HG03520 (cell line): ENCODE measurements around the gene AUTS2.

Experiments used
- ATAC-seq: cut with Tn5 transposase; IDR thresholded peaks from one replicate; pipeline ENCODE4 v1.9.1; 2021; ENCODE audit warnings: mild to moderate bottlenecking, moderate library complexity; ENCODE audit not compliant: unreplicated experiment

AUTS2 gene

DNA sequence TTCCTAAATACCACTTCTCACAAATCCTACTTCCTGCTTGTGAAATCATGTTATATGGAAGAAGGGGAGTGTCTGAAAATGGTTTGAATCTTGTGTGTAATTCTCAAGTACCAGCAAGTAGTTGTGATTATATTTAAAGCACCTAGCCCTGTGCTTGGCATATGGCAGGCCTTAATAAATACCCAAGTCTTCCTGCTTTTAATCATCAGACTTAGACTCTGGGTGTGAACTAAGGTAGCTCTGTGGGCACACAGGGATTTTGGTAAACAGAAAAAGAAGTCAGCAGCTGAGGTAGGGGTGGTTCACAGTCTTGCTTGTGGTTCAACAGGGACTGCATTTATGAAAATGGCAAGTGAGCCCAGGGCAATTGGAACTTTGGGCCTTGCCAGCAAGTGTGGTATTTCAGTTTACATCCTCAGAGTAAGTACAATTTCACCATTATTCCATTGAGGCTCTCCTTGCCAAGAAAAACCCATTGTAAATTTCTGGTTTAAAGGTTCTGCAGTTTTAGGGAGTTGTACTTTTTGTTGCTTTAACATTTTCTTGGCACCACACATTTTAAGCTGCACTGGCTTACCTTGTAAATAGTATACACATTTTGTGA, 215.5 kb downstream of the AUTS2 start:
- ATAC-seq, result no peak

DNA sequence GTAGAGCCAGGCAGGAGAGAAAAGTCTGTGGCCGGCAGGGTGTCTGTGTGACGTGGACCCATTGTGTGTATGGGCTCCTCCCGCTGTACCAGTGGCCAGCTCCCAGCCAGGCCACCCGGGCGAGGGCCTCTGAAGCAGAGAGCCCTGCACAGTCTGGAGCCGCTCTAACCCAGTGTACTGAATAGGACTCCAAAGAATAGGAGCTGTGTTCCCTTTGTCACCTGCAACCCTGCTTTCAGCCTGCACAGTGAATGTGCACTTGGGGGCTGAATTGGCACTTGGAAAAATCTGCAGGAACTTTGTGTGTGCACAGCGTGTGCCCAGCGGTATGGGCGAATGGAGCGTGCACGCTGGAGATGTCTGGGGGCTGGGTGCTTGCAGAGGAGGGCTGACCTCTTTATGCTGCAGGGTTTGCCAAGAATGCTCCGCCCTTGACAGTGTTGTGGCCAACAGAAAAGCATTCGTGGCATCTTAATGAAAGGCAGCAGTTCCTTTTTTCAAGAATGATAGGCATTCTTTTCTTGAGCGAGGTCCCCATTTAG, 216.2 kb downstream of the AUTS2 start:
- ATAC-seq, result no peak

DNA sequence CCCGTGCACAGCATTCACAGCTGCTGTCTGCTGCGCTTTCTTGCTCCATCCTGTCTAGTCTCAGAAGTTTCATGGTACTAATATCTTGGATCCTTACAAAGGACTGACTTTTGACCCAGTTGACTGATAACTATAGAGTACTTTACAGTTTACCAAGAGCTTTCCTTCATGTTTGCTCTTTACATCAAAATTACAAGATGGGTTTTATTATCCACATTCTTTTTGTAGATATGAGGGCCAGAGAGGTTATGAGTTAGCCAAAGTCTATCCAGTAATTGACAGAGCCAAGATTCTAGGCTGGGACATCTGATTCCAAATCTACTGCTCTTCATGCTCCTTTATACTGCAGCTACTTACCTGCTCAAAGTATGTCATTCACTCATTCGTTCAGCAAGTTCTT, 218.2 kb downstream of the AUTS2 start:
- ATAC-seq, result no peak

DNA sequence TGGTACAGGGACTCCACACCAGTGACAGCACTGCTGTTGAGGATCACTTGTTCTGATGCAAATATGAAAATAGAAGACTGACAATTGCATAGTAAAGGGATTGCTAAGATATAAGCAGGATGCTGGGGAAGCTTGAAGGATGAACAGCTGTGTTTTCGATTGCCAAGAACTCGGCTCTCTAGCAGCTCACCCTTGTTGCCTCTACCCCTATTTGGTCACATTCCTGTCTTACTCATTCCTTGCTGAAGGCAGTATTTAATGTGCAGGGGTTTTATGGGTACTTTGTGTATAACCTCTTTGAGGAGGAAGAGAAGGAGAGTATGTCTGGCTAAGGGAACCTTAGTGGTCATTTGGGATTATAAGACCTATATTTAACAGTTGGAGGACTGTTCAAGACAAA, 218.8 kb downstream of the AUTS2 start:
- no peak for ATAC-seq

DNA sequence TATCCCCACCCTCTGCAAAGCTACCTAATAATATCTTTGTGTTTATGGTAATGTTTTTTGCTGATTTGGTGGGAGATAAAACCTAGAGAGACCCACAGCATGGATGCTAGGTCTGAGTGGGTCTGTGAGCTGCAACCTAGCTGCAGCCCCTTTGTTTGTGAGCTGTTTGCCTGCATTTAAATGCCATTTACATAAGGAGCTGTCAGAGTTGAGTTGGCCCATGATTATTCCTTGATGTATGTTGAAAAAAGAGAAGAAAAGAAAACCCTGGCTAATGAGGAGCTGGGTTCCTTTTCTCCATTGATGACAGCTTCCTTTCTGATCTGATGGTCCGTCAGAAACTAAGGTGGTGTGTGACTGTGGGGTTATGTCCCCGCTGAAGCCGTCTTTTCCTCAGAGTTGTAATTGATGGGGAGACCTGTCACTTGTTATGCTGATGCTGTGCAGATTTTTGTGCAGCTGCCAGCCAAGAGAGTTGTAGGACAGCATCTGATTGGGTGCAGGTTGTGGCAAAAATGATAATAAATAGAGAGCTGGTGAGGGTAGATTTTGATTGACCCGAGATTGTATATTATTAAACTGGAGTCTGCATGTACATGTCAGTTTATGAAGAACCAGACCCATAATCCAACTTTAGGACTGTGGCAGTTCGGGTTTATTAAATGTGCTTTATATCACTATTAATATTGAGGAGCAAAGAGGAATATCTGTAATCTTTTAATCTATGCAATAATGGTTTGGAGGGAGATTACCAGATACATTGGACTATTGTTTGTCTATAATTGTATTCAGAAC, 219.8 kb downstream of the AUTS2 start:
- no peak for ATAC-seq

DNA sequence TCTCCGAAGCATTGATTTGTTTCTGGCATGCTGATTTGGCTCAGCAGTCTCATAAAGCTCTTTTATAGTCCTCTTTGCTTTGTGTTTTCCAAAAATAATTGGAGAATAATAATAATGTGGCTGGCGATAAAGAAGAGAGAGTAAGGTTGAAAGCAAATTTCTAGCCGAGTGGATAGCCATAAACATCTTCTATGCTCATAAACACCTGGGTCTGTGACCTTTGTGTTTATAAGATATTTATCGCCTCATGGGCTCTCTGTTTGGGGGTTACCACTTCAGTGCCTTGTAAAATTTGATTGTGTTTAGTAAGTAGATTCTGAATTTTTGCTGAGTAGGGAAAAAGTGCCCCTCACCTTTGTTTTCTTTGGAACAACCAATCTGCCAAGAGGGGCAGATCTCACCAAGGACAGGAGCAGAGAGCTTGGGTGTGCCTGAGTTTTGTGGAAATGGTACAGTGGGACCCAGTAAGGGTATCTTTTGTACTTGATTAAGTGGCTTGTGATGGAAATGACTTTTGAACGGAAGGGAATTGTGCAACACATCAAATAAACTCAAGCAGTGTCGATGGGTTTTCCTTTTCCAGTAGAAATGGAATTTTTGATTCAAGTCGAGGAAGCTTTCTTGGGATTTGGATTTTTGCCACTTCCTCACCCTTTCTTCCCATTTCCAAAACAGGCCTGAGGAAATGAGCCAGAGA, 220.5 kb downstream of the AUTS2 start:
- no peak for ATAC-seq

DNA sequence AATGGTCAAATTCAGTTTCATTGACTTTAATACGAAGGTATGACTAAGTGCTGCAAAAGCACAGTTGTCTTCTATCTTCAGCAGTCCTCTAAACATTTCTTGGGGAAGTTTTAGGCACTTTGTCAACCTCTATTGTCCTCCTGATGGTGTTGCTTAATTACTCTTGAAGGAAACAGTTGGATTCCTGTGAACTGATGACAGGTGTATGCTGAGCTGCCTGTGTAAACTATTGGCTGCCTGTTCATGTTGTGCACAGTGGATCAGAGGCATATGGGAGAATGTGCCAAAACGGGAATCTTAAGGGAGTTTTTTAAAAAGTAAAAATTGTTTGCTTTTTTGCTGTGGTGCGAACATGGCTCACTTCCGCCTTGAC, 221.0 kb downstream of the AUTS2 start:
- no peak for ATAC-seq

DNA sequence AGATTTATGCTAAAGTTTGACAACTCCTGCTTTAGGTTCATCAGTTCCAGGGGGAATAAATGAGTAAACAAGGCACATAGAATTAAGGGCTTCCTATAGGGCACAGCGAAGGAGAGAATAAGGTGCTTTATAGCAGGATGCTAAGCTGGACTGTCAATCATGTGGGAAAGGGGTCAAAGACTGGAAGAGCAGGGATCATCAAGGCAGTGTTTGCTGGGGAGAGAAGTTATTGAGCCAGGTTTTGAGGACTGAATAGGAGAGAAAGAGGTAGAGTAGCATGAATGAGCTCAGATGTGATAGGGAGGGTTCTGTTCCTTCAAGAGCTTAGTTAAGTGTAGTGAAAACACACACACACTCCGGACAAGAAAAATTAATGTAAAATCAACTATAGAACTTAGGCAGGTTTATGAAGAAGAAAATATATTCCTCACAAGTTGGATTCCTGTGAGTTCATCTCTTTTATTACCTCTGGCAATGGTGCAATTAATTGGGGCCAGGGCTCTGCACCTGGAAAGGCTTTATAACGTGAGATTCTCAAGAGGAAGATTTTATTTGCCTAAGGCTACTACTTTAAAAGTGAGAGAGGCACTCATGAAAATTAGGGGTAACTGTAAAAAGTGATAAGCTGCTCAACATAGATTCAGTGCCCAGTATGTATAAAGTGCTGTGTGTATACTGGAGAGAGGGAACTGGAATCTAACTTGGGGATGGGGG, 222.4 kb downstream of the AUTS2 start:
- ATAC-seq, result no peak

DNA sequence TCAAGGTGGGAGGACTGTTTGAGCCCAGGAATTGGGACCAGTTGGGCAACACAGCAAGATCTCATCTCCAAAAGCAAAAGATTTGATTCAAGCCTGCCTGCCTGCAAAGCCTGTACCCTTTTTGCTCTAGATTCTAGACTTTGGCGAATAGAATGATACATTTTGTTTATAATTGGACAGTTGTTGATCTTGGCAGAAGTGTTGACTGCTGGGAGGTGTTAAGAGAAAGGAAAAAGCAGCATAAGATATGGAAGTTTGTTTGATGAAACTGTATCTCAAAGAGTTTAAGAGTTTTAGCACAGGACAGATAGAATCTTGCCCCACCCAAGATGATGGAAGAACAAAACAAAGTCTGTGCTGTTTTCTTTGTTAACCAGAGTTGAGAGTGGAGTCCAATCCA, 224.1 kb downstream of the AUTS2 start:
- no peak for ATAC-seq

DNA sequence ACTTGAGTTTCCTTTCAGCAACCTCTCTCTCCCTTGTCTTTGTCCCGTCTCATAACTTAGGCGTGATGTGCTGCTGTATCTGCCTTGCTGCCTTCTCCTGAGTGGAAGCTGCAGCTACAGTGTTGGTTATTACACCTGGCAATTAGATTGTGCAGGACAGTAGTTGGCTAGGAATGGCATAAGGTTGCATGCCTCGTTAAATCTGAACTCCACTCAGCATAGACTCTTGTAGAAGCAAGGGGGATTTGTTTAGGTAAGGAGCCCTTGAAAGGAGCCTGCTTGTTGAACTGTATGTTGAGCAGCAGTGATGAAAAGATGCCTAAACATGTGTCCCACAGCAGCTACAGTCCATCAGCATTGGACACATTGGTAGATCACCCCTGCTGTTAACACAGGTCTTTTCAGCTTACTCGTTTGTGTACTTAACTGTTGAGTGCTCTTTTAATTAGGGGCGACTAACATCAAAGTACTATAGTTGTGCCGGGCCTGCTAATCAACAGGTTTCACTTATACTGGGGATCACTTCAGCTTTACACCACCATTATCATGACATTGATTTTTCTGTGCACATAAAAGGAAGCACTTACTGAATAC, 225.0 kb downstream of the AUTS2 start:
- ATAC-seq, result no peak

DNA sequence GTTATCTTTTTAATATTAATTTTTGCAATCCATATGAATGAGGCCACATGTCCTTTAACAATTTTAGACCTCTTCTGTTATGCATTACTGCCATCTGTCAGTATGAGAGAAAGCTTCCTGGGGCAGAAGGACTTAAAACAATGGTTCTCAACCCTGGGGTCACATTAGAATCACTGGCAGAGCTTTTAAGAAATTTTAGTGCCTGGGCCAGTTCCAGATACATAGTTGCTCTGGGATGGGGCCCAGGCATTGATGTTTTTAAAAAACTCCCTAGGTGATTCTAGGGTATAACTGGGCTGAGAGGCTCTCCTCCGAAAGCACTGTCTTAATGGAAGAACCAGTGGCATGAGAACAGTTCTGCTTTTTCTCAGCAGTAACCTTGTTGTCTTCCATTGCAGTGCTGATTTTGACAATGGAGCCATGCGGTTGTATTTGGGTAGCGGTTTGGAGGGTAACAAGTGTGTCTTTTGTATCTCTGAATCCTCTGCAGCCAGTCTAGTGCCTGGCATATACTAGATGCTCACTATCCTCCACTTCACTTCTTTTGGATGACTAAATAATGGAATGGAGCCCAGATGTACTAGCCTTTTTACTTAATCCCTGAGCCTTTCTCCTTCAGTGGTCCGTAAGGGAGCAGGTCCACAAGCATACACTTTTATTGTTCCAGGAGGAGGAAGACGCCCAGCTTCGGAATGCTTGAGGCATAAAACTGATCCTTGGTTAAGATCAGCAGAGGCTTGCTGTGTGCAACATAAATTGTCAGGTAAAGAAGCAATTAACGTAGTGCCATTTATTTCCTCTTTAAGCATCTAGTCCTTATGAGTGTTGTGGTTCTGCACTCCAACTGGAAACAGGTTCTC, 227.1 kb downstream of the AUTS2 start:
- ATAC-seq, result no peak

DNA sequence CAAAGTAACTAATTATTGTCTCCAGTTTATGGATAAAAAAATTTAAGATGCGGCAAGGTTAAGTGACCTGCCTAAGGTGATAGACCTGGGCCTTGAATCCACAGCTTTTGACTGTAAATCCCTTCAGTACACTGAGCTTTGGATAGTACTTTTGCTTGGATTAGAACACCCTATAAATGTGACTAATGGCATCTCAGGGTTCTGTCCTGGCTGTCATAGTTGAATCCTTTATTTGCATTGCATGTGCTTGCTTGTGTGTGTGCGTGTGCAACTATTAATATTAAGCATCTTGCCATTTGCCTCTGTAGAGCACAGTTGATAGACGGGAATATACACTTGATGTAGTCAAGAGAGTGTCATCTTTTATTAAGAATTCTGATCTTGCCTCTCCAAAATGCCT, 228.0 kb downstream of the AUTS2 start:
- no peak for ATAC-seq

DNA sequence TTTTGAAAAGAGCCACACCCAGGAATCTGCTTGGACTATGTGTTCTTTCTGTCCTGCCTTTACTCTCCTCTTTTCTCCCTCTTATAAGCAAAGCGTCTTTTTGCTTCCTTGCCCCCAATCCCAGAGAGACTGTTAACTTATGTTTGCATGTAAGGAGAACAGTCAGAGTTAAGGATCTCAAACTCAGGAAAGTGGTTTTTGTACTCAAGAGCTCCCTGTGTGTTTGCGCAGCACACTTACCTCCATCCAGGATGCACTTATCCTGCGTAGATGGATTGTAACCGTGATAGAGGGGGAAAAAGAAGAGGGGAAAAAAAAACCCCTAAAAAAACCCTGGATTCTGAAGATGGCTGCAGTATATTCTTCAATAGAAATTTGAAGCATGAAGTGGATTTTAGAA, 228.9 kb downstream of the AUTS2 start:
- ATAC-seq, result no peak

DNA sequence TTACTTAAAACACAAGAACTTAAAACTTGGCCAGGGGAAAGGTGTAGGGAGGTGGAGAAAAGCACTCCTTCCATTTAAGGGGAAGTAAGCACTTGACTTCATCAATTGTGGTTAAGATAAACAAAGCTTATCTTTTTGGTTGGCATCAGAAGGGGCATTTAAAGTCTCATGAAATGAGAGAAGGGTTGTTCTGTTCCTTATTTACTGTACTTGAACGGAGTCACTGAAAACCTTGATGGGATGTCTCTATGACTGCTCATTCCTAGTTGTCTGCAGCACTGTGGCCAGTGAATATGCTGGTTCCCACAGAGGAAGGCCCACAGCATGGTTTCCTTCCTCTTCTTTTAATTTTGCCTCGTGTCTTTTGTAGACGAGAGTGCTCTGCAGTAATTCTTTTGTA, 229.3 kb downstream of the AUTS2 start:
- no peak for ATAC-seq

DNA sequence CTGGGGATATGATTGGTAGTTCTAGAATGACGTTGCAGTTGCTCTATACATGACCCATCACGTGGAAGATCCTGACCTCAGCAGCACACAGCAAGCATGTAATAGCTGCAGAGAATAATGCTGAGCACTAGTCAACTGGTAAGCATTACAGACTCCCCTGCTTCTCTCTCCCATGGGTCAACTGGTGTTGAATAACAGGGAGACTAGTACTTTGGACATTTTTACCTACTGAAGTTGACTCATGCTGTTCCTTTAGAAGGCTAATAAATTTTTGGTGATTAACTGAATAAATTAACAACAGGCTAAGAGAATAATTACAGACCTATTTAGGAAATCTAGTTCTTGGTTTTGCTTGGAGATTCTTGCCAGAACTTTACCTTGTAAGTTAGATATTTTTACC, 234.1 kb downstream of the AUTS2 start:
- ATAC-seq, result no peak

DNA sequence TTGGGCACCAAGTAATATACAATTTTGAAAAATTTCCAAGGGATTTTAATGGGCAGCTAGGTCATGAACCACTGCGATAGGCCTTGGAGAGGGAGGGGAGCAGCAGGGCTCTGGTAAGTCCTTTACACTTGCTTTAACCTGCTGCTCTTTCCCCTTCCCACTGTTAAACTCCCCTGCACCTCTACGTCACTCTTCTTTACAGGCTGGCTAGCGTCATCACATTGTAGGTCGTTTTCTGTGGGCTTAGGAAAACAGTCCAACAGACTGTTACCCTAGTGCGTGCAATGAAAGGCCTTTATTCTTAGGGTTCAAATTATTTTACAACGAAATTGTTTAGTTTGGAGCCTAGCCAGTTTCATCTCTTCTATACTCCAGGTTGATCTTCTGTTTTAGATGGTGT, 235.7 kb downstream of the AUTS2 start:
- no peak for ATAC-seq

DNA sequence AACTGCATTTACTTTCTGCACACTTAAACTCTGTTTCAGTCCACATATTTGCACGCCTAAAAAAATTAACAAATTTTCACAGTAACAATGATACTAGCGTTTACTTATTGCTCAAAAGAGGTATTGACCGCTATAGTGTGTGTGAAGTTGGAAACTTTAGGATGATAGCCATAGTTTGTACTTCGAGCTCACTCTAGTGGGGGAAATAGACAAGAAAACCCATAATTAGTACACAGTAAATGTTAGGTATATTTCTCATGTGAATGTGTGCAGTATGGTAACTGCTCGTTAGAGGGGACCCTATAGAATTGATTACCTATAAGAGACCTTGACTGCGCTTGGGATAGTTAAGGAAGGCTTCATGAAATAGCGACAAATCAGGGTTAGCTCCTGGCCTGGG, 238.4 kb downstream of the AUTS2 start:
- no peak for ATAC-seq

DNA sequence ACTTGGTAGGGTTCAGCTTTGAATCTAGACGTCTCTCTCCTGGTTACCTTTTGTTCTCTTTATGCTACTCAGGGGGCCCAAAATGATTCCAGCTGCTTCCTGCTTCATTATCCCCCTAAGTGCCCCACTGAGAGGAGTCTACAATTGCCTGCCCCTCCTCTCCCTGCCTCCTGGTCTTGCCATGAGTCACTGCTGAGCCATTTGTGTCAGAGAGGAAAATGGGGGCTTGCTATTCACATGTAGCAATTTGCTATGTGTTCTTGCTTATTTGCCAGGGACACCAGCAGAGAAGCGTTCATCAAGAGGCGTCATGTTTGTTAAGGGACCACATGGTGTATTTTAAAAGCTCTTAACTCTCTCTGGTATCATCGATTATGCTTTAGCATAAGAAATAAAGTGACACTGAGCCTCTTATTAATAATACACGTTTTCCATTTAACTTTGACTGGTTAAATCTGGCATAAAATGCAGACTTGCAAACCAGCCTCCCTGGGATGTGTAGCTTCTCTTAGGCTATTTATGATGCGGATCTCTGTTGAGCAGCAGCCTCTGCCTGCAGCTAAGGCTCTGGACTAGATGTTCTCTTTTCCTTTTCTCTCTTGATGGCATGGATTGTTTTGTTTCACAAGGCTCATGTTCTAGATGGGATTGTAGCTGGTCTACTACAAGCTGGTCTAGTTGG, 239.3 kb downstream of the AUTS2 start:
- no peak for ATAC-seq

DNA sequence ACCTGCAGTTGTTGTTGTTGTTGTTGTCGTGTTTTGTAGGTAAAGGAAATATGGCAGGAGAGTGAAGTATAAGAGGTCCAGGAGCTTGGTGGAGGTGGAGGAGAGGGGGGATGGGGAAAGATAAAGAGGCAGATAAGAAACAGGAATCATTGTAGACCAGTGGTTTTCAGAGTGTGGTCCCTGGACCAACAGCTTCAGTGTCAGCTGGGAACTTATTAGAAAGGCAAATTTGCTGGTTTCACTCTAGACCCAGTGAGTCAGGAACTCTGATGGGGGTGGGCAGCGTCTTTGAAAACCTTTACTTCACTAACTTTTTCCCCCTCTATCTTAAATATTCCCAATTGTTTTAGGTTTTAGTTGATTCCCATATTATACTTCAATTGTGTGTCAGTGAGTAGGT, 241.5 kb downstream of the AUTS2 start:
- peak; percentile 43 for ATAC-seq
